Spleen (tissue), 7 donors: ENCODE results near the gene ANKRD10.

Source experiments
- POLR2A ChIP-seq, 3 donors: fragments of 450-650 bp; IDR thresholded peaks; one replicate each; pipeline ENCODE4 v1.5.1; 2017; ENCODE audit warnings: antibody characterized with exemption in 3 of 3, mild to moderate bottlenecking in 1 of 3
- POLR2AphosphoS5 ChIP-seq, 3 donors: sonication (generic); formaldehyde crosslinking; IDR thresholded peaks; one replicate each; pipeline ENCODE4 v1.5.1; 2017; ENCODE audit warnings: antibody characterized with exemption in 3 of 3
- TF ChIP-seq, protein P1 (sequence below), 11 experiments: fragments of 200-600 bp in 7 of 11; fragments of 450-650 bp in 4 of 11; sonication (generic) in 4 of 11; IDR thresholded peaks in 8 of 11; conservative IDR thresholded peaks in 3 of 11; 1 replicate in 7 of 11; 2 replicates in 4 of 11; pipeline versions ENCODE4 v1.4.0 to v1.8.0; 2016 to 2021; ENCODE audit warnings: antibody characterized with exemption in 11 of 11, inconsistent platforms in 4 of 11, mild to moderate bottlenecking in 1 of 11
- donor health status: DM: no; HTN: no; CAD: no; lungs with moderate emphysema.
- donor health status: DM: no; HTN: no; CAD: no.
- donor health status: DM: no; HTN: no; CAD: no.

DNA sequence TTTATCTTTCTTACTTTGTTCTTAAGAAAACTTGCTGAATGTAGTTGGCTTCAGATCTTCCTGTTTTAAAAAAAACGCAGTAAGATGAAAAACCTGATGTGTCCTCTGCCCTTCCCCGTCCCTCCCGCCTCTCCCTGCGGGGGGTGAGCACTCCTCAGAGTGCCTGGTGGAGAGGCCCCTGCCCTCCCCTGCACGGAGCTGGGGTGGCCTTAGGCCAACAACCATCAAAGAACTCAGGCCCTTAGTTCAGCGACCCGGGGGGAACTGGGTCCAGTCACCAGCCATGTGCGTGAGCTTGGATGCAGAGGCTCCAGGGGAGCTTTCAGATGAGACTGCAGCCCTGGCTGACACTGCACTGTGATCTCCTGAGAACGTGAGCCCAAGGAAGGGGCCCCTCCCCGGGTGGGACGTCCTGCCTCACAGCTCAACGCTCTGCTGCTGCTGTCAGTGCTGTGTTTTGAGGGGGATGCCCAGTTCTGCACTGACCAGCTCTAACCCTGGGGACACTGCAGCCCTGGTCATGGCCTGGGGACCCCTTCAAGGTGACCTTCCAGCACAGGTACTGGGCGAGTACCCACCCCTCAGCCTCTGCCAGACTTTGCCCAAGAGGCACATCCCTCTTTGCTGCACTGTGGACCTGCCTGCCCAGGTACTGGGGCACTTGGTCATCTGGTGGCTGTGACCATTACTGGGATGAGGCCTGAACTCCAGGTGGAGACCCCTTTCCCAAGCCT, 42.7 kb downstream of the ANKRD10 start:
- TF ChIP-seq, protein P1, sequence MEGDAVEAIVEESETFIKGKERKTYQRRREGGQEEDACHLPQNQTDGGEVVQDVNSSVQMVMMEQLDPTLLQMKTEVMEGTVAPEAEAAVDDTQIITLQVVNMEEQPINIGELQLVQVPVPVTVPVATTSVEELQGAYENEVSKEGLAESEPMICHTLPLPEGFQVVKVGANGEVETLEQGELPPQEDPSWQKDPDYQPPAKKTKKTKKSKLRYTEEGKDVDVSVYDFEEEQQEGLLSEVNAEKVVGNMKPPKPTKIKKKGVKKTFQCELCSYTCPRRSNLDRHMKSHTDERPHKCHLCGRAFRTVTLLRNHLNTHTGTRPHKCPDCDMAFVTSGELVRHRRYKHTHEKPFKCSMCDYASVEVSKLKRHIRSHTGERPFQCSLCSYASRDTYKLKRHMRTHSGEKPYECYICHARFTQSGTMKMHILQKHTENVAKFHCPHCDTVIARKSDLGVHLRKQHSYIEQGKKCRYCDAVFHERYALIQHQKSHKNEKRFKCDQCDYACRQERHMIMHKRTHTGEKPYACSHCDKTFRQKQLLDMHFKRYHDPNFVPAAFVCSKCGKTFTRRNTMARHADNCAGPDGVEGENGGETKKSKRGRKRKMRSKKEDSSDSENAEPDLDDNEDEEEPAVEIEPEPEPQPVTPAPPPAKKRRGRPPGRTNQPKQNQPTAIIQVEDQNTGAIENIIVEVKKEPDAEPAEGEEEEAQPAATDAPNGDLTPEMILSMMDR (IDR thresholded peaks at IDR 0.05 in 8 of 11, conservative IDR thresholded peaks at IDR 0.05 in 3 of 11), result no peak
- TF ChIP-seq POLR2AphosphoS5 (IDR thresholded peaks at IDR 0.05) (no peak), POLR2A (IDR thresholded peaks at IDR 0.05) (no peak)
